Epithelial cell of proximal tubule (primary cell): ENCODE measurements around the gene LRBA. TPM values are rescaled to one million over a fixed set of nuclear protein-coding genes. Genes with fewer than 3 reads are reported as not detected.

ENCODE experiments used
- DNase-seq: peaks from one replicate; pipeline ENCODE4 v3.0.0-alpha.2; 2011; ENCODE audit warnings: low read depth
- H3K4me3 ChIP-seq: 2 replicates; pipeline ENCODE4 v1.5.1; 2011; ENCODE audit warnings: low read depth, mild to moderate bottlenecking, low read length
- total RNA-seq: library from RNA; depleted of rRNA; stranded (reverse); fragments of >200 nt; gene quantifications from 2 replicates; pipeline ENCODE4 v1.2.3, GENCODE V29; 2015
- TF ChIP-seq, protein P1 (sequence below): conservative IDR thresholded peaks from 2 replicates; pipeline ENCODE4 v1.5.1; 2012; ENCODE audit warnings: low read depth, mild to moderate bottlenecking, low read length

LRBA gene
- total RNA-seq, 1 donor from 2014 or later = 58.9 TPM

DNA sequence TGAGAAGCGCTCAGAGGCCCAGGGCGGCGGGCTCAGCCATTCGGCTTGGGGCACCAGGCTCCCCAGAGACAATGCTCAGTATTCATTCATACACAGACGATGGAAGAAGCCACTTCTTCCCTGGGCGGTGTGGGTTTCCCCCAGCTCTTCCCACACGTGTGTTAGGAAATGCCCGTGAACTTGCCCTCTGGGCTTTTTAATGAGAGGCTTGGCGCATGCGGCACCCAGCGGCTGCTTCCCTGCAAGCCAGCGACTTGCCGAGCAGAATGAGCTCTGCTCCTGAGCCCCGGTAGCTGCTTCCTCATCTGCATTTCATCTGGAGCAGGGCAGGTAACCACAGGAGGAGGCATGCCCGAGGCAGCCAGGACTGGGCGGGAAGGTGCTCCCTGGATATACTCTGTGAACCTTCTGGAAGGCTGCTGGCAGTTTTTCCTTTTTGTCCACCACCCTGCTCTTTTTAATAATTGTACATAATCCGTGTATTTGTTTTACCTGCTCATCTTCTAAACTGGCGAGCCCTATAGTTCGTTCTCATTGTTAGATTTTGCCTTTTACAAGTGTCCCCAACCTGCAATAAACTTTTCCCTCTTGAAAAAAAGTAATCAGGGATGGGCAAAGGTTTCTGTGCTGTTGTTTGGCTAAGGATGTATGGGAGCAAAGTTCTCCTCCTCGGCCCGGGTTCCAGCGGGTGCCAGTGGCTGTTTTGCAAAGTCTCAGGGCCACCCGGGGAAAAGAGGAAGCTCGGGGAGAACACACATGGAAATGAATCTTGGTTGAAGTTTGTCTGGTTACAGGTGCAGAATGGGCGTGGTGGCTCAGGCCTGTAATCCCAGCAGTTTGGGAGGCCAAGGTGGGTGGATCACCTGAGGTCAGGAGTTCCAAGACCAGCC, 758.0 kb downstream of the LRBA start:
- no peak for DNase-seq
- TF ChIP-seq, protein P1, sequence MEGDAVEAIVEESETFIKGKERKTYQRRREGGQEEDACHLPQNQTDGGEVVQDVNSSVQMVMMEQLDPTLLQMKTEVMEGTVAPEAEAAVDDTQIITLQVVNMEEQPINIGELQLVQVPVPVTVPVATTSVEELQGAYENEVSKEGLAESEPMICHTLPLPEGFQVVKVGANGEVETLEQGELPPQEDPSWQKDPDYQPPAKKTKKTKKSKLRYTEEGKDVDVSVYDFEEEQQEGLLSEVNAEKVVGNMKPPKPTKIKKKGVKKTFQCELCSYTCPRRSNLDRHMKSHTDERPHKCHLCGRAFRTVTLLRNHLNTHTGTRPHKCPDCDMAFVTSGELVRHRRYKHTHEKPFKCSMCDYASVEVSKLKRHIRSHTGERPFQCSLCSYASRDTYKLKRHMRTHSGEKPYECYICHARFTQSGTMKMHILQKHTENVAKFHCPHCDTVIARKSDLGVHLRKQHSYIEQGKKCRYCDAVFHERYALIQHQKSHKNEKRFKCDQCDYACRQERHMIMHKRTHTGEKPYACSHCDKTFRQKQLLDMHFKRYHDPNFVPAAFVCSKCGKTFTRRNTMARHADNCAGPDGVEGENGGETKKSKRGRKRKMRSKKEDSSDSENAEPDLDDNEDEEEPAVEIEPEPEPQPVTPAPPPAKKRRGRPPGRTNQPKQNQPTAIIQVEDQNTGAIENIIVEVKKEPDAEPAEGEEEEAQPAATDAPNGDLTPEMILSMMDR = peak; percentile 18

DNA sequence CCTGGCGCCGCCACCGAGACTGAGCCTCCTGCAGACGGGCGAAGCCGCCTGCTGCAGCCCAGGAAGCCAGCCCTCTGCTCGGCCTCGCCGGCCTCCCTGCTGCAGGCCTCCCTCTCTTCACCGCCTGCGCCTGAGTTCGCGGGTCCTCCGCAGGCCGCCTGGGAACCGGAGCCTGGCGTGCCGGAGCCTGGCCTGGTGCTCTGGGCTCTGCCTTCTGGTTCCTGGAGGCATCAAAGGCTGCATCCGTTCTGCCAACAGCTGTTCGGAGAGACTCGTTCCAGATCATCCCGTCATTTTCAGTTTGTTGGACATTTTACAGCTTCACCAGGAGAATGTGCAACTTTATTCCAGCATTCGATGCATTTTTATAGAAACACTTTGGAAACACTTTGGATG, 758.9 kb downstream of the LRBA start:
- TF ChIP-seq, protein P1 = no peak
- no peak for DNase-seq
- no peak overlapping the region for H3K4me3 ChIP-seq

More for the DNA sequence above, 758.0 kb downstream of the LRBA start:
- no peak overlapping the region for H3K4me3 ChIP-seq

DNA sequence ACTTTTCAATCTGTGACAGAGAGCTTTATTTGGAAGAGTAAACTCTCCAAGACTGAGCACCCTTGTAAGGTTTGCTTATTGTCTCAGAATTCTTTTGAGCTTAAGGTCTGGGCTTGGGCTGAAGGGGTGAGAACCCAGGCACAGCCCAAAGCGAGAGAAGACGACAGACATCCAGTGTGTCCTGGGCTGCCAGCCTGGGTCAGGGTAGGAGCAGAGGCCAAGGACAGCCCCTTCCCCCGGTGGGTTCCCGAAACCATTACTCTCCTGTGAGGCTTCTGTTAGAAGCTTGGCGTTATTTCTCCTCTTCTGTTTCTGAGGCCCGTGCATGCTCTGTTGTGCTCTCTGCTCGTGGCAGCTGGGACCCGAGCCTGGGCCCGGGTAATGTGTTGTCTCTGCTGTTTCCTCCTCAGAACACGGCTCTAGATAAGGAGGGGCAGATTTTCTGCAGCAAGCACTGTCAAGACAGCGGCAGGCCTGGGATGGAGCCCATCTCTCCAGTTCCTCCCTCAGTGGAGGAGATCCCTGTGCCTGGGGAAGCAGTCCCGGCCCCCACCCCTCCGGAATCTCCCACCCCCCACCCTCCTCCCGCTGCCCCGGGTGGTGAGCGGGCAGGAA, 759.4 kb downstream of the LRBA start:
- TF ChIP-seq, protein P1 = no peak
- no peak overlapping the region for H3K4me3 ChIP-seq
- DNase-seq = no peak

DNA sequence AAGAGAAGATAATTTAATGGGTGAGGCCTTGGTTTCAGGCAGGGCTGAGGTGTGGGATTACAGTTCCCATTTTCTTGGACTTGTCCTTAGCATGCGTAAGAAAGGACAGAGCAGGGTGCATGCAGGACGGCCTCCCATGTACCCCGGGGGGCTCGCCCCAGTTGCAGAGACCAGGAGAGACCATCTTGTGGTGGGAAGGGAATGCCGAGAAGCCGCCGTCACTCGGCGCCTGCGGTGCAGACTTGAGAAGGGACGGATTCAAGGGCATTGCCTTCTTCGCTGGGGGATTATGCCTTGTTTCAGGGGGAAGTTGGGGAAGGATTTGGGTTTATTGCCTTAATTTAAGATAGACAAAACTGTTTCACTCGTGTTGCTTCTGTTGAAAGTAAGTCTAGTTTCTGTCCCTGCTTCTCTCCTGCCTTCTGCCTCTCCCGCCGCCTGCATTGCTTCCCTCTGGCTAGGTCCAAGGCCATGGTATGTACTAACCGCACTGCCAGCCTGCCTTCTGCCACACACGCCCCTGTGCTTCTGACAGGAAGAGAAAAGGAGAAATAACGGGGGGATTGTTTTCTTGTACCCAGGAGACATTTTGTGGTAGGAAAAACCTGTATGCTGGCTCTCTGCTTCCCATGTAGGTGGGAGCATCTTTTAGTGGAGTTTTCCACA, 761.0 kb downstream of the LRBA start:
- no peak for DNase-seq
- TF ChIP-seq, protein P1 = no peak
- H3K4me3 ChIP-seq = no peak overlapping the region

DNA sequence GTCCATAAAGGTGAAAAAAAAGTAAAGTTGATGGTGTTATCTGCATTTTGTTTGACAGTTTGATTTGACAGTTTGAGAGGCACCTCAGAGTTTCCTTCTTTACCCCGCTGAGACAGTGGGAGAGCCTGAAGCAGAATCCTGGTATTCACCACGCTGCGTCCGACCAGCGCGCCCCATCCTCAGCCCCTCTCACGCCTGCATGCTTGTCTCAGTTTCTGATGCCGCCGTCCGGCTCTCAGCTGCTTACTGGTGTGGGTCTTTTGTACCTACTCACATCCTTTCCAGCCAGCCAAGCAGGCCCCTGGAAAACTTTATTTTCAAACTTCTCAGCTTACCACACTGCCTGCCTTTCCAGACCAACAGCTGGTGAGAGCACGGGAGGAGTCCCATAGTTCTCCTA, 761.7 kb downstream of the LRBA start:
- no peak for DNase-seq
- H3K4me3 ChIP-seq = no peak overlapping the region
- TF ChIP-seq, protein P1 = no peak

DNA sequence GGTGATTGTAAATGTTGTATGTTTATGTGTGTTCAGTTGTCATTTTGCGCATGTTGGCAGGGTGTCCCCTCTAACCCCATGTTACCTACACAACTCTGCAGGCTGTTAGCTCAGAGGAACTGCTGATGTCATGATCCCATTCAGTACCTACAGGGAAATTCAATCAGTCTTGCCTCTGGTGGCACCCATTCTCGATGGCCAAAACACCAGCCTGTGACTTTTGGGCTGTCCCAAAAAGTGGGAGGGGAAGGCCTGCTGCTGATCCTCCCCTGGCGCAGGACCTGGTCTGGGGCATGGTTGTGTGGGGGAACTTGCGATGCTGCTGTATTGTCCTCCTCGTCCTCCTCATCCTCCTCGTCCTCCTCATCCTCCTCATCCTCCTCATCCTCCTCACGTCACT, 762.3 kb downstream of the LRBA start:
- no peak for DNase-seq
- no peak overlapping the region for H3K4me3 ChIP-seq
- TF ChIP-seq, protein P1 = no peak
